ENCODE data around the gene TAF10.

TAF10 gene

DNA sequence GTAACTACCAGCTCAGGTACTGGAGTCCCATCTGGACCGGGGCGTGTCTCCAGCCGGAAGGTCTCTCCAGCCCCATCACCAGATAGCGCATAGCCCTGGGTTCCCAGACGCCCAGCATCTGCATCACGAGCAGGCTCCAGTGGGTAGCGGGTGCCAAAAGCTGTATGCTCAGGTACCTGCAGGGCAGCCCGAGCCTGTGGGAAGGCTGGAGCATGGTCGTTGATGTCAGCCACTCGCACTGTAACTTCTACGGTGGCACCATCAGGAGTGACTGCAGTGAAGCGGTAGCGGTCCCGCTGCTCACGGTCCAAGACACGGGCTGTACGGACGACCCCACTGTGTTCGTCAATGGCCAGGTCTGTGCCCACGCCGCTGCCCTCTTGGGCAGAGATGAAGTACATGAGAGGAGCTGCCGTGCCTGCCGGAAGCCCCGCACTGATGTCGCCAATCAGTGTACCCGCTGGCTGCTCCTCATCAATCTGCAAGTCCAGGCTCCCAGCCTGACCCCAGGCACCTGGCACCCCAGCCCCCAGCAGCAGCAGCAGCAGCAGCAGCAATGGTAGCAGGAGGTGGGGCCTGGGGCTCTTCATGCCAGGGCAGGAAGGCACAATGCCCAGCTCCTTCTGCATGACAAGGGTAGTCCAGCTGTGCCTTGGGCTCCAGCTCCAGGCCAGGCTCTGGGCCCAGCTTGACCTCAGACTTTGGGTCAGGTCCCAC is 29.1 kb upstream of the TAF10 start:
- in situ Hi-C loops (cut with HindIII; ENCODE audit: low sequenced_read_pairs) = no loop called here

DNA sequence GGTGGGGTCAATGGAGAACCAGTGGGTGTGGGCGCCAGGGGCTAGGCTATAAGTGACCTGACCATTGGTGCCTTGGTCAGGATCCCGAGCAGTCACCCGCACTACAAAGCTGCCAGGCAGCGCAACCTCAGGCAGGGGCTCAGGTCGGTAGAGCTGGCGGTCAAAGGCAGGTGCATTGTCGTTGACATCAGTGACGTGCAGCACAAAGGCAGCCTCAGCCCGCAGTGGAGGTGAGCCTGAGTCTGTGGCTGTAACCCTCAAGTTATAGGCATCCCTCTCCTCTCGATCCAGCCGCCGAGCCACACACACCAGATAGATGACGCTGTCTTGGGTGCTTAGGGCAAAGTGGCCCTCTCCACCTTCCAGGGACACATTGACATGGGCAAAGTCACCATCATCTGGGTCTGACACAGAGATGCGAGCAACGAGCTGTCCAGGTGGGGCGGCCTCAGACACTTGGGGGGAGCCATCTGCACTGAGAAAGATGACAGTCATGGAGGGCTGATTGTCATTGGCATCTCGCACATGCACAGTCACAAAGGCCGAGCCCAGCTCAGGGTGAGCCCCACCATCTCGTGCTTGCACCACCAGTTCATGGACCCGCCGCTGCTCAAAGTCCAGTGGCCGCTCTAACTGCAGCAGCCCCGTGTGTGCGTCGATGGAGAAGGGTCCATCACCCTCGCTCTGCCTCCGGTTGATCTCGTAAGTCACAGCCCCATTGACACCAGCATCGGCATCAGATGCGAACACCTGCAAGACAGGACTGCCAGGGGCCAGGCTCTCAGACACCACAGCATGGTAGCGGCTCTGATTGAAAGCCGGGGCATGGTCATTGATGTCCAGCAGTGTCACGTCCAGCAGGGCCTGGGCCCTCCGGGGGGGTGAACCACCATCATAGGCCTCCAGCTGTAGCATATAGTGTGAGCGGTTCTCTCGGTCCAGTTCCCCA is 28.3 kb upstream of the TAF10 start:
- in situ Hi-C loops (cut with HindIII; ENCODE audit: low sequenced_read_pairs) = no loop called here

GRCh38 chr11:6638429-6638828 is 26.4 kb upstream of the TAF10 start:
- in situ Hi-C loops (cut with HindIII; ENCODE audit: low sequenced_read_pairs) = no loop called here

DNA sequence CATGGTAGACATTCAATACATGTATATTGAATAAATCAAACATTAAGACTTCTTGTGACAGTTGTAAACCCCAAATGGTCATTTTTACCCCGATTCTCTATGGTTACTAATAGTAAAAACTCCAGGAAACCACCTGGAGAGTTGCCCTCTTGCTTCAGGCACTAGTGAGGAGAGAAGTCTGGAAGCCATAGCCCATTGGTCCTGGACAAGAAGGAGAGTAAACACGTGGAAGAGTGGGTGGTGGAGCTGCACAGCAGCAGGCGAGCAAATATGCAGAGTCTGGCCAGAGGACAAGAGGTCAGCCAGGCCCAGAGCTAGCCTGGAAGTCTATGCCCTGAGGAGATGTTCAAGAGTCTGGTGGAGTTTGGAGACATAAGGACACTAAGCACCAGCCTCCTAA is 25.9 kb upstream of the TAF10 start:
- in situ Hi-C loops (cut with HindIII; ENCODE audit: low sequenced_read_pairs) = no loop called here

DNA sequence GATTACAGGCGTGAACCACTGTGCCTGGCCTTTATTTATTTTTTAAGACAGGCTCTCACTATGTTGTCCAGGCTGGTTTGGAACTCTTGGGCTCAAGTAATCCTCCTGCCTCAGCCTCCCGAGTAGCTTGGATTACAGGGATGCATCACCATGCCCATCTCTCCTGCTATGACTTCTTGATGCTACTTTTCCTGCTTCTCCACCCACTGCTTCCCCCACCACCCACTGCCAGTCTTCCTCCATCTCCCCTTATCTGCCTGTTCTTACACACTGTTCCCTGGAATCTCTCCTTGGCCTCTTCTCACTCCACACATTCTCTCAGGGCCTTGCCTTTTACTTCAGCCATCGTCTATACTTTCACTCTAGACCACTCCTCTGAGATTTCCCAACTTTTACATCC is 24.5 kb upstream of the TAF10 start:
- in situ Hi-C loops (cut with HindIII; ENCODE audit: low sequenced_read_pairs) = no loop called here

DNA sequence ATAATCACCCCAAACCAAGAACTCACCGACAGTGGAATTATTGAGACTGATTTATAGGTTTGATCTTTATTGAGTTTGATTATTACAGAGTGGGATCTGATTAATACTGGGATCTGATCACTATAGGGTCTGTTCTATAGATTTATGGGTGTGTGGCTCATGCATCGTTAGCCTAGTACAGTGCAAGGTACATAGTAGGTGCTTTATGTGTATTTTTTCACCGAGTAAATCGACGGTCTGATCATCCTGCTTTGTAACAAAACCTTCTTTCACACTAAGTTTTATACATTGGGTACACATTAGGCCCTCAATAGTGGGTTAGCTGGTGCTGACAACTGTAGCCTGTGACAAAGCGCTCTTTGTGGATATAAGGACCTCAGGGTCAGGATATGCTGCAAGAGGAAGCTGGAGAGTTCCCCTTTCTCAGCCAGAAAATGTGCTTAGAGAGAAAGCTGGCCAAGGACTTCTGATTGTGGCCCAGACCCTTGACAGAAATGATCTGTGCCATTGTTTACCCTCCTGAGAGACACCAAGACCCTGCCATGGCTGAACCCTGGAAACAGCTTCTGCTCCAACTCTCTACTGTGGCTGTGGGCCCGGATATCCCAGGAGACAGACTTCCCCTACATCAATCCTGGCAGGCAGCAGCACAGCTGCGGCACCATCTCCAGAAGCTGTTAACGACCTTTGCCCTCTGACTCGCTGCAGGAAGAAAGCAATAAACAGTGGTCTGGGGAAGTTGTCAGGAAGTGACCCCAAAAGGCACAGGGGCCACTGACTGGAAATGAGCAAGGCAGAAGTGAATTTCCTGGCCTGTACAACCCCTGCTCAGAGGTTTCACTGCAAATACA is 23.3 kb upstream of the TAF10 start:
- in situ Hi-C loops (cut with HindIII; ENCODE audit: low sequenced_read_pairs) = no loop called here

GRCh38 chr11:6634534-6634933 is 22.5 kb upstream of the TAF10 start:
- in situ Hi-C loops (cut with HindIII; ENCODE audit: low sequenced_read_pairs) = no loop called here

- in situ Hi-C loops (cut with HindIII; ENCODE audit: low sequenced_read_pairs) = no loop called here
Observed at GRCh38 chr11:6633422-6634408, 21.7 kb upstream of the TAF10 start.

DNA sequence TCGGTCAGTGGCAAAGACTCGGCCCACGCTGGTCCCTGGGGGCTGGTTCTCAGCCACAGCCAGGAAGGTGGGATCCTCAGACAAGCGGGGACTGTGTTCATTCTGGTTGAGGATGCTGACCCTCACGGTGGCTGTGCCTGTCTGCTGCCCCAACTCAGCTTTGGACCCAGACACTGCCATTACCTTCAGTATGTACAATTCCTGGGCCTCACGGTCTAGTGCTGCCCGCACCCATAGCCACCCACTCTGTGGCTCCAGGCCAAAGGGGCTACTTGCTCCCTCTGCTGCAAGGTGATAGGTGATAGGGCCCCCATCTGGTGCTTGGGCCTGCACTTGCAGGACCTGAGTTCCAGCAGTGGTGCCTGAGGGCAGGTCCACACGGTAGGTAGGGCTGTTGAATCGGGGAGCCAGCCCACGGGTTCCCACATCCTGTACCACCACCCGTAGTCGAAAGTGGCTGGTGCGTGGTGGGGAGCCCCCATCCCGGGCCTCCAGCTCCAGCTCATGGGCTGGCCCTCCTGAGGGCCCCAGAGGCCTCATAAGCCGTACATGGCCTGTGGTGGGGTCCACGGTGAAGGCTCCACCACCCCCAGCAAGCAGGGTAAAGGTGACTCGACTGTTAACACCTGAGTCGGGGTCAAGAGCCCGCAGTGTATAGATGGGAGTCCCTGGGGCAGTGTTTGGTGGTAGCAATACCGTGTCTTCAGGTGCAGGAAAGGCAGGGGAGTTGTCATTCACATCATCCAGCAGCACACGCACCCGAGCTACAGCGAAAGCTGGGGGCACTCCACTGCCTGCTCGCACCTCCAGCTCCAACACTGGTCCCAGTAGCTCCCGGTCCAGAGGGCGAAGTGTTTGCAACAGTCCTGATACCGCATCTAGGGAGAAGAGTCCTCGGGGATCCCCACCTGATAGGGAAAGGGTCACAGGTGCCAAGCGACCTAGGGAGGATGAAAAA is 20.4 kb upstream of the TAF10 start:
- in situ Hi-C loops (cut with HindIII; ENCODE audit: low sequenced_read_pairs) = no loop called here

GRCh38 chr11:6631361-6631890 is 19.4 kb upstream of the TAF10 start:
- in situ Hi-C loops (cut with HindIII; ENCODE audit: low sequenced_read_pairs) = no loop called here

GRCh38 chr11:6630632-6631291 is 18.7 kb upstream of the TAF10 start:
- in situ Hi-C loops (cut with HindIII; ENCODE audit: low sequenced_read_pairs) = no loop called here

DNA sequence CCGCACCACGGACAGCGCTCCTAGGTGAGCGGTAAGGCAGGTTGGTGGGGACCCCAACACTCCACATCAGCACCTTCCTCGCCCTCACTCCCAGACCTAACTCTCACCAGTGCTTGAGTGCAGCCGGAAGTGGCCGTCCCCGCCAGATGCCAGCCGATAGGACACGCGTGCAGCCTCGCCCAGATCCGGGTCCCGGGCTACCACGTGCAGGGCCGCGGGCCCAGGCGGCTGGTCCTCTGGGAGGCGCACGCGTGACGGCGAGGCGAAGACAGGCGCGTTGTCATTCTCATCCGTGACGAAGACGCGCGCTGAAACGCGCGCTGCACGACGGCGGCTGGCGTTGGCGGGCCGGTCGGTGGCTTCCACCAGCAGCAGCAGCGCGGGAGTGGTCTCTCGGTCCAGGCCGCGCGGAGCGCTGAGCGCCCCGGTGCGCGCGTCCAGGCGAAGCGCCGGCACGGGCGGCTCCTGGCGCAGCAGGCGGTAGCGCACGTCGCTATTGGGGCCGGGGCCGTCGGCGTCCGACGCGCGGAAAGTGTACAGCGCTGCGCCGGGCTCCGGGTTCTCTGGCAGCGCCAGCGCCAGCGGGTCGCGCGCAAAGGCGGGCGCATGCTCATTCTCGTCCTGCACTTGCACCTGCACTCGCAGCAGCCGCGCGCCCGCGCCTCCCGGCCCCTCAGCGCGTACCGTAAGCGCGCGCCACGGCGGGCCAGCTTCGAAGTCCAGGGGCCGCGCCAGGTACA is 18.0 kb upstream of the TAF10 start:
- in situ Hi-C loops (cut with HindIII; ENCODE audit: low sequenced_read_pairs) = no loop called here

DNA sequence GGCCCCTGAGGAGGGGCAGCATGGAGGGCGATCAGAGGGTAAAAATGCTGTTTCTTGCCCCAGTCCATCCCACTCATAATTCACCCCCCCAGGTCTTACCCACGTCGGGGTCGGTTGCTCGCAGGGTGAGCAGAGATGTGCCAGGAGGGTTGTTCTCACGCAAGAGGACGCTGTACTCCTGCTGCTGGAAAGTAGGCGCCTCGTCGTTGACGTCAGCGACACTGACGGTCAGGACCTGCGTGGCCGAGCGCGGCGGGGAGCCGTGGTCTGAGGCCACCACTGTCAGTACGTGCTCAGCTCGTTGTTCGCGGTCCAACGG is 17.5 kb upstream of the TAF10 start:
- in situ Hi-C loops (cut with HindIII; ENCODE audit: low sequenced_read_pairs) = no loop called here

GRCh38 chr11:6628526-6628925 is 16.5 kb upstream of the TAF10 start:
- in situ Hi-C loops (cut with HindIII; ENCODE audit: low sequenced_read_pairs) = no loop called here

DNA sequence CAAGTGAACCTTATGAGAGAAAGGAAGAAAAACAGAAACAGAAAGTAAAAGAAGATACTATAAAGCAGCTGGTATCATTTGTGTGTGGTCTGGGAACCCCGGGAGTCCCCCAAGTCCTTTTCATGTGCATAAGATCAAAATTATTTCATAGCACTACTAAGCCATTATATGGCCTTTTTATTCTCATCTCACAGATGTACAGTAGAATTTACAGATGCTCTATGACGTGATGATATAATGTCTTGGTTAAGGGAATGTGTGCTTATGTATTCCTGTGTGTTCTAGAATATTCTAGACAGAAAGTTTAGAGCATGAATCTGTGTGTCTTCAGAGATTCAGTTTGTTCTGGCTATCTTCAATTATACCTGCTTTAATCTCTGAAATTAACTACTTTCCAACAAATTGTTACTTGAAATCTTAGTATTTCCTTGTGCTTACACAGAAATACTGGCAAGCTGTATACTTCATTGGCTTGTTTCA is 15.8 kb upstream of the TAF10 start:
- in situ Hi-C loops (cut with HindIII; ENCODE audit: low sequenced_read_pairs) = no loop called here

GRCh38 chr11:6626971-6627761 is 15.2 kb upstream of the TAF10 start:
- in situ Hi-C loops (cut with HindIII; ENCODE audit: low sequenced_read_pairs) = no loop called here

Data from DLD1 (cell line).